Activated T-helper 1 cell treated with Interleukin-2 at 50 U/mL for 16 hours (primary cell): ENCODE data around the gene TNFRSF12A.
"Not testable (repeated sequence)": the region's sequence is repeated elsewhere in the genome, so short reads cannot be mapped to it uniquely, and the experiment has no call there.

Source experiments
- DNase-seq: peaks from one replicate; pipeline ENCODE4 v3.0.0-alpha.2; 2020; ENCODE audit warnings: low read depth

Gene TNFRSF12A

GRCh38 chr16:3049921-3050481, 29.8 kb downstream of the TNFRSF12A start:
- no peak for DNase-seq

GRCh38 chr16:3050487-3050886, 30.3 kb downstream of the TNFRSF12A start:
- no peak for DNase-seq

- no peak for DNase-seq
Measured at GRCh38 chr16:3051009-3051408, 30.8 kb downstream of the TNFRSF12A start.

- DNase-seq = no peak
Measured at GRCh38 chr16:3051494-3051893, 31.3 kb downstream of the TNFRSF12A start.

- DNase-seq = not testable (repeated sequence)
Measured at GRCh38 chr16:3052571-3053329, 32.6 kb downstream of the TNFRSF12A start.

GRCh38 chr16:3053330-3053710, 33.2 kb downstream of the TNFRSF12A start:
- DNase-seq = not testable (repeated sequence)

GRCh38 chr16:3054965-3055733, 35.0 kb downstream of the TNFRSF12A start:
- DNase-seq = no peak

- DNase-seq = not testable (repeated sequence)
Measured at GRCh38 chr16:3055734-3056115, 35.6 kb downstream of the TNFRSF12A start.

- no peak for DNase-seq
Measured at GRCh38 chr16:3056336-3057180, 36.4 kb downstream of the TNFRSF12A start.

- no peak for DNase-seq
Measured at GRCh38 chr16:3057181-3058138, 37.3 kb downstream of the TNFRSF12A start.

- DNase-seq = no peak
Measured at GRCh38 chr16:3058139-3059030, 38.2 kb downstream of the TNFRSF12A start.

GRCh38 chr16:3059041-3059722, 39.0 kb downstream of the TNFRSF12A start:
- DNase-seq = peak; percentile 87

GRCh38 chr16:3059723-3060242, 39.6 kb downstream of the TNFRSF12A start:
- no peak for DNase-seq

- DNase-seq = no peak
Measured at GRCh38 chr16:3060339-3061127, 40.4 kb downstream of the TNFRSF12A start.

GRCh38 chr16:3062553-3062952, 42.4 kb downstream of the TNFRSF12A start:
- DNase-seq = no peak

- no peak for DNase-seq
Measured at GRCh38 chr16:3063625-3064386, 43.6 kb downstream of the TNFRSF12A start.

- DNase-seq = peak; percentile 59
Measured at GRCh38 chr16:3065069-3065741, 45.0 kb downstream of the TNFRSF12A start, which contains the start of gene IL32. Gene IL32, plus strand, starts transcription at chr16:3065640. Its CDS starts 172 bp downstream, at chr16:3065812.
